SU-DHL-6 (cell line): ENCODE measurements around the gene CDSN.

Experiments
- H2AFZ ChIP-seq: fragments of 200-600 bp; sonication (generic); 2 replicates; pipeline ENCODE4 v1.6.1; 2014; ENCODE audit warnings: low read depth, mild to moderate bottlenecking, moderate library complexity, mixed read lengths, antibody characterized with exemption, low read length; ENCODE audit not compliant: severe bottlenecking
- H3F3A ChIP-seq: fragments of 200-600 bp; shearing (Covaris generic); 2 replicates; pipeline ENCODE4 v1.6.0; 2016; ENCODE audit warnings: antibody characterized with exemption, mild to moderate bottlenecking; ENCODE audit not compliant: insufficient read depth
- H3K27ac ChIP-seq: fragments of 200-600 bp; sonication (generic); 2 replicates; pipeline ENCODE4 v1.5.1; 2016; ENCODE audit warnings: low read depth, mild to moderate bottlenecking, low read length, moderate library complexity, mixed read lengths
- H3K27me3 ChIP-seq: fragments of 200-600 bp; sonication (generic), shearing (Covaris generic); 2 replicates; pipeline ENCODE4 v1.6.0; 2014; ENCODE audit warnings: mild to moderate bottlenecking, low read length
- H3K36me3 ChIP-seq: fragments of 200-600 bp; sonication (generic); 2 replicates; pipeline ENCODE4 v1.6.1; 2014; ENCODE audit warnings: mild to moderate bottlenecking, low read length, mixed read lengths
- H3K4me2 ChIP-seq: fragments of 300-600, 200-600 bp; shearing (Covaris generic), sonication (generic); 2 replicates; pipeline ENCODE4 v1.6.0; 2014; ENCODE audit warnings: low read length, low read depth, mild to moderate bottlenecking; ENCODE audit not compliant: poor library complexity, severe bottlenecking
- H3K4me3 ChIP-seq: fragments of 200-600 bp; sonication (generic); 2 replicates; pipeline ENCODE4 v1.5.1; 2014; ENCODE audit warnings: antibody characterized with exemption, low read length, mild to moderate bottlenecking, mixed read lengths; ENCODE audit not compliant: insufficient read depth, poor library complexity, severe bottlenecking
- H3K79me2 ChIP-seq: fragments of 200-600 bp; sonication (generic); 2 replicates; pipeline ENCODE4 v1.6.1; 2014; ENCODE audit warnings: mild to moderate bottlenecking, low read length, moderate library complexity; ENCODE audit not compliant: insufficient read depth
- H3K9ac ChIP-seq: fragments of 200-600 bp; sonication (generic); 2 replicates; pipeline ENCODE4 v1.7.0; 2014; ENCODE audit warnings: mild to moderate bottlenecking, low read length
- H3K9me2 ChIP-seq: fragments of 200-600 bp; sonication (generic); replicated peaks from 2 replicates; pipeline ENCODE4 v1.6.1; 2014; ENCODE audit warnings: low read length; ENCODE audit not compliant: insufficient read depth
- H3K9me3 ChIP-seq: fragments of 200-600 bp; sonication (generic); 2 replicates; pipeline ENCODE4 v1.6.1; 2014; ENCODE audit warnings: low read length, mixed read lengths; ENCODE audit not compliant: insufficient read depth
- H4K20me1 ChIP-seq: fragments of 200-600 bp; sonication (generic); 2 replicates; pipeline ENCODE4 v1.6.1; 2014; ENCODE audit warnings: low read depth, mild to moderate bottlenecking, antibody characterized with exemption, low read length, moderate library complexity, mixed read lengths
- EZH2phosphoT487 ChIP-seq: fragments of 200-600 bp; sonication (generic), shearing (Covaris generic); conservative IDR thresholded peaks from 2 replicates; pipeline ENCODE4 v1.6.1; 2018; ENCODE audit warnings: mild to moderate bottlenecking, antibody characterized with exemption, low read length, moderate library complexity, mixed read lengths
- TF ChIP-seq, protein P1 (sequence below): fragments of 200-600 bp; sonication (generic); IDR thresholded peaks from one replicate; pipeline ENCODE4 v1.5.1; 2017; ENCODE audit warnings: antibody characterized with exemption, mild to moderate bottlenecking, low read length, moderate library complexity; ENCODE audit not compliant: insufficient read depth, poor library complexity, severe bottlenecking

The CDSN gene

DNA sequence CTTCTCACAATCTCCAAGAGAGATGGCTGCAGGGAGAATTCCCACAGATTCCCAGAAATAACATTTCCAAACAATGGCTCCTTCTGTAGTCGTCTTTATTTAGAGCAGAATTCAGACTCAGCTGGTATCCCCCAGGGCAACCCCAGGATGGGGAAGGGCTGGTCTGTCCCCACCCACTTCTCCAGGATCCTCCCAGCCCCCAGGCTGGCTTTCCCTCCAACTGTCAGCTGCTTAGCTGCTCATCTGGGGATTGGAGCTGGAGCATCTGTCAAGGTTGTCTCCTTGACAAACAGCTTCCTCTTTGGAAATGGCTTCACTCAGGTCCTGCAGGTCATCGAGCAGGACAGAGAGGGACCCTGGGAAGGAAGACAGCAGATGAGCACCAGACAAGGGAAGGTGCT is 22.1 kb upstream of the CDSN start:
- Histone ChIP-seq H3K4me3 (no peak overlapping the region), H3K36me3 (no peaks in the 10 kb centered on the region), H3K9me3 (no peaks in the 10 kb centered on the region), H3K27me3 (no peaks in the 10 kb centered on the region), H3K79me2 (no peaks in the 10 kb centered on the region), H3K9me2 (no peaks in the 10 kb centered on the region), H3K4me2 (no peak overlapping the region), H2AFZ (no peak overlapping the region), H4K20me1 (no peaks in the 10 kb centered on the region), H3F3A (no peaks in the 10 kb centered on the region), H3K27ac (no peak overlapping the region), H3K9ac (no peak overlapping the region)
- no peak for TF ChIP-seq EZH2phosphoT487
- TF ChIP-seq, protein P1, sequence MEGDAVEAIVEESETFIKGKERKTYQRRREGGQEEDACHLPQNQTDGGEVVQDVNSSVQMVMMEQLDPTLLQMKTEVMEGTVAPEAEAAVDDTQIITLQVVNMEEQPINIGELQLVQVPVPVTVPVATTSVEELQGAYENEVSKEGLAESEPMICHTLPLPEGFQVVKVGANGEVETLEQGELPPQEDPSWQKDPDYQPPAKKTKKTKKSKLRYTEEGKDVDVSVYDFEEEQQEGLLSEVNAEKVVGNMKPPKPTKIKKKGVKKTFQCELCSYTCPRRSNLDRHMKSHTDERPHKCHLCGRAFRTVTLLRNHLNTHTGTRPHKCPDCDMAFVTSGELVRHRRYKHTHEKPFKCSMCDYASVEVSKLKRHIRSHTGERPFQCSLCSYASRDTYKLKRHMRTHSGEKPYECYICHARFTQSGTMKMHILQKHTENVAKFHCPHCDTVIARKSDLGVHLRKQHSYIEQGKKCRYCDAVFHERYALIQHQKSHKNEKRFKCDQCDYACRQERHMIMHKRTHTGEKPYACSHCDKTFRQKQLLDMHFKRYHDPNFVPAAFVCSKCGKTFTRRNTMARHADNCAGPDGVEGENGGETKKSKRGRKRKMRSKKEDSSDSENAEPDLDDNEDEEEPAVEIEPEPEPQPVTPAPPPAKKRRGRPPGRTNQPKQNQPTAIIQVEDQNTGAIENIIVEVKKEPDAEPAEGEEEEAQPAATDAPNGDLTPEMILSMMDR = no peak

DNA sequence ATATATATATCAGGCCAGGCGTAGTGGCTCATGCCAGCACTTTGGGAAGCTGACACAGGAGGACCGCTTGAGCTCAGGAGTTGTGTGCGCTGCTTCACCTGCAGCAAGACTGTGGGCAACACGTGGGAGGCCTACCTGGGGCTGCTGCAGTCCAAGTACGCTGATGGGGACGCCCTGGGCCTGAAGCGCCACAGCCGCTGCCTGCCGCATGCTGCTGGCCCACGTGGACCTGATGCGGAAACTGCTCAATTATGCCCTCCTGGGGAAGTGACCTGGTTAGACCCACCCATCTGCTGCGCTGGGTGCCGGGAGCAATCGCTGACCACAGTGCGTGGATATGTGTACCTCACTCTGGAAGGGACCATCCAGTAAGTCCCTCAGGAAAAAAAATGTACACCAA is 20.4 kb upstream of the CDSN start:
- no peaks in the 10 kb centered on the region for H3K27me3 ChIP-seq
- TF ChIP-seq EZH2phosphoT487 = no peak
- TF ChIP-seq, protein P1 = no peak
- no peak overlapping the region for H3K9ac ChIP-seq

DNA sequence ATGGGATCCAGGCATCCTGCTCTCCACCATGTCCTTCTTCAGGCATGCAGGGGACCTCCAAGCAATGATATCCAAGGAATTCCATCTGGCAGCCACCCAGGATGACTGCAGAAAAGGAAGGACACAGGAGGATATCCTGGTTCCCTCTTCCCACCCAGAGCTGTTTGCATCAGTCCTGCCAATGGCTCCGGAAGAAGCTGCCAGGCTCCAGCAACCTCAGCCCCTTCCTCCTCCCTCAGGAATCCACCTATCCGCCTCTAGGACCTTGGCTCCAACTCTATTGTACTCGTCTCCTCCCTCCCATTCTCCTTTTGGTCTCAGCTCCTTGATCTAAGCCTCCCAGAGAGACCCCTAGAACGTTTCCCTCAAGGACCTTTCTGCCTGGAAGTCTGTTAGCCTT is 19.4 kb upstream of the CDSN start:
- Histone ChIP-seq H3K4me3 (no peak overlapping the region), H4K20me1 (no peaks in the 10 kb centered on the region), H3F3A (no peaks in the 10 kb centered on the region), H3K79me2 (no peaks in the 10 kb centered on the region), H3K9ac (no peak overlapping the region), H3K36me3 (no peaks in the 10 kb centered on the region), H2AFZ (no peak overlapping the region), H3K9me2 (no peaks in the 10 kb centered on the region), H3K27ac (no peak overlapping the region), H3K9me3 (no peaks in the 10 kb centered on the region), H3K27me3 (no peaks in the 10 kb centered on the region), H3K4me2 (no peak overlapping the region)
- TF ChIP-seq, protein P1 = no peak
- no peak for TF ChIP-seq EZH2phosphoT487

More for the DNA sequence above, 20.4 kb upstream of the CDSN start:
- H3K9me3 ChIP-seq = no peaks in the 10 kb centered on the region
- H3K79me2 ChIP-seq = no peaks in the 10 kb centered on the region
- H4K20me1 ChIP-seq = no peaks in the 10 kb centered on the region
- no peak overlapping the region for H3K27ac ChIP-seq
- H3K9me2 ChIP-seq = no peaks in the 10 kb centered on the region
- no peak overlapping the region for H3K4me3 ChIP-seq
- no peak overlapping the region for H2AFZ ChIP-seq
- H3K4me2 ChIP-seq = no peak overlapping the region
- no peaks in the 10 kb centered on the region for H3F3A ChIP-seq
- H3K36me3 ChIP-seq = no peaks in the 10 kb centered on the region

DNA sequence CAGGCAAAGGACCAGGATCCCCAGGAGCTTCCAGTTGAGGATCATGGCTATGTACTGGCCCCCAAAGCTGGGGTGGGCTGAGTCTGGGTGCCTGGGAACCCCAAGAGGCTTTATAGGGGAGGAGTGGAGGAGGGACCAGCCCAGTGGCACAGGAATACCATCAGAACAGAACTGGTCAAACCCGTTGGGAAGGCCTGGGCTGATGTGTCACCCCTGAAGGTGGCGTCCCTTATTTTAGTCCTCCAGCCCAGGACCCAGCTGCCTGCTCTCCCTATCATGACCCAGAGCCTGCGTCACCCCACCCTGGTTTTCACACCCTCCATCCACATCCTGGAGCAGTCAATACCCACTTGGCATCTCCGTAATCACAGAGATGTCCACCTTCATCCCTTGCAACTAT is 18.7 kb upstream of the CDSN start, which contains the start of gene PSORS1C2:
TSS of gene PSORS1C2 (minus strand) at position 85 of the 400 bp plus-strand sequence. CDS start at position 45, 40 bp downstream.
- no peaks in the 10 kb centered on the region for H3K36me3 ChIP-seq
- H3K4me3 ChIP-seq = no peak within 1 kb of the TSS
- no peaks in the 10 kb centered on the region for H3F3A ChIP-seq
- peak within 1 kb of the TSS; percentile 50 for H3K4me2 ChIP-seq
- H3K79me2 ChIP-seq = no peaks in the 10 kb centered on the region
- no peak within 1 kb of the TSS for H3K27ac ChIP-seq
- TF ChIP-seq EZH2phosphoT487 = no peak
- TF ChIP-seq, protein P1 = no peak
- H3K9me3 ChIP-seq = no peaks in the 10 kb centered on the region
- no peaks in the 10 kb centered on the region for H4K20me1 ChIP-seq
- no peaks in the 10 kb centered on the region for H3K27me3 ChIP-seq
- peak within 1 kb of the TSS; percentile 92 for H2AFZ ChIP-seq
- no peaks in the 10 kb centered on the region for H3K9me2 ChIP-seq
- H3K9ac ChIP-seq = peak within 1 kb of the TSS; percentile 36
